Neural cell (in vitro differentiated cells): ENCODE measurements around the gene DDA1. TPM values are rescaled to one million over a fixed set of nuclear protein-coding genes. Genes with fewer than 3 reads are reported as not detected.

ENCODE experiments used
- H2AFZ ChIP-seq: fragments of 200-600, 300-800 bp; sonication (generic), shearing (Covaris generic); 2 replicates; pipeline ENCODE4 v1.6.0; 2014; ENCODE audit warnings: low read depth, mild to moderate bottlenecking, antibody characterized with exemption, low read length, moderate library complexity
- H3F3A ChIP-seq: fragments of 200-600 bp; shearing (Covaris generic); 2 replicates; pipeline ENCODE4 v1.6.1; 2016; ENCODE audit warnings: mild to moderate bottlenecking, moderate library complexity, mixed read lengths, antibody characterized with exemption, low read length; ENCODE audit not compliant: insufficient read depth, poor library complexity, severe bottlenecking
- H3K27ac ChIP-seq: fragments of 200-600, 300-800 bp; sonication (generic), shearing (Covaris generic); 2 replicates; pipeline ENCODE4 v1.5.1; 2014; ENCODE audit warnings: mild to moderate bottlenecking, low read length, moderate library complexity
- H3K27me3 ChIP-seq: fragments of 300-800, 200-600 bp; sonication (generic), shearing (Covaris generic); 2 replicates; pipeline ENCODE4 v1.6.0; 2014; ENCODE audit warnings: mild to moderate bottlenecking, low read depth, low read length, moderate library complexity; ENCODE audit not compliant: insufficient read depth
- H3K36me3 ChIP-seq: fragments of 300-800, 200-600 bp; sonication (generic), shearing (Covaris generic); 2 replicates; pipeline ENCODE4 v1.5.1; 2014; ENCODE audit warnings: mild to moderate bottlenecking, antibody characterized with exemption, low read length, moderate library complexity; ENCODE audit not compliant: insufficient read depth
- H3K4me2 ChIP-seq: fragments of 300-800, 200-600 bp; sonication (generic), shearing (Covaris generic); 2 replicates; pipeline ENCODE4 v1.6.0; 2014; ENCODE audit warnings: mild to moderate bottlenecking, low read length
- H3K4me3 ChIP-seq: fragments of 300-800, 200-600 bp; sonication (generic), shearing (Covaris generic); 2 replicates; pipeline ENCODE4 v1.5.1; 2014; ENCODE audit warnings: mild to moderate bottlenecking, low read length, moderate library complexity
- H3K79me2 ChIP-seq: fragments of 200-600 bp; shearing (Covaris generic); replicated peaks from 2 replicates; pipeline ENCODE4 v1.6.0; 2014; ENCODE audit warnings: mild to moderate bottlenecking, low read length, moderate library complexity; ENCODE audit not compliant: insufficient read depth
- H3K9ac ChIP-seq: fragments of 300-800, 200-600 bp; sonication (generic), shearing (Covaris generic); 2 replicates; pipeline ENCODE4 v1.6.1; 2016; ENCODE audit warnings: mild to moderate bottlenecking, low read length, mixed read lengths
- H3K9me2 ChIP-seq: fragments of 200-600 bp; shearing (Covaris generic); 2 replicates; pipeline ENCODE4 v1.6.1; 2016; ENCODE audit warnings: mild to moderate bottlenecking, low read length, mixed read lengths; ENCODE audit not compliant: insufficient read depth
- H3K9me3 ChIP-seq: fragments of 200-600, 300-800 bp; sonication (generic), shearing (Covaris generic); 2 replicates; pipeline ENCODE4 v1.6.1; 2016; ENCODE audit warnings: mild to moderate bottlenecking, mixed run types, low read length, moderate library complexity, mixed read lengths
- H4K20me1 ChIP-seq: fragments of 200-600 bp; shearing (Covaris generic); 2 replicates; pipeline ENCODE4 v1.6.1; 2016; ENCODE audit warnings: mild to moderate bottlenecking, mixed run types; ENCODE audit not compliant: insufficient read depth
- EP300 ChIP-seq: fragments of 450-650 bp; conservative IDR thresholded peaks from 2 replicates; pipeline ENCODE4 v1.6.1; 2014; ENCODE audit warnings: antibody characterized with exemption, mild to moderate bottlenecking, moderate library complexity; ENCODE audit not compliant: poor library complexity, severe bottlenecking
- EZH2 ChIP-seq: fragments of 200-600, 300-800 bp; shearing (Covaris generic), sonication (generic); IDR thresholded peaks from 2 replicates; pipeline ENCODE4 v1.6.1; 2014; ENCODE audit warnings: antibody characterized with exemption, low read length, borderline replicate concordance, mild to moderate bottlenecking; ENCODE audit not compliant: insufficient read depth, poor library complexity, severe bottlenecking
- MXI1 ChIP-seq: fragments of 450-650 bp; conservative IDR thresholded peaks from 2 replicates; pipeline ENCODE4 v1.6.1; 2014; ENCODE audit warnings: antibody characterized with exemption, mild to moderate bottlenecking; ENCODE audit not compliant: poor library complexity, severe bottlenecking
- POLR2AphosphoS5 ChIP-seq: IDR thresholded peaks from 2 replicates; pipeline ENCODE4 v1.6.1; 2012
- RAD21 ChIP-seq: fragments of 450-650 bp; conservative IDR thresholded peaks from 2 replicates; pipeline ENCODE4 v1.6.1; 2014; ENCODE audit warnings: antibody characterized with exemption, mild to moderate bottlenecking, moderate library complexity
- SMC3 ChIP-seq: fragments of 450-650 bp; conservative IDR thresholded peaks from 2 replicates; pipeline ENCODE4 v1.6.1; 2014; ENCODE audit warnings: antibody characterized with exemption, mild to moderate bottlenecking, moderate library complexity; ENCODE audit not compliant: poor library complexity
- TAF1 ChIP-seq: IDR thresholded peaks from 2 replicates; pipeline ENCODE4 v1.6.1; 2012; ENCODE audit warnings: low read depth
- polyA plus RNA-seq: library from polyadenylated mRNA; depleted of rRNA; stranded (reverse); fragments of >200 nt; gene quantifications from 2 replicates; pipeline ENCODE4 v1.2.3, GENCODE V29; 2014
- TF ChIP-seq, protein P1 (sequence below): fragments of 450-650 bp; IDR thresholded peaks from 2 replicates; pipeline ENCODE4 v1.5.1; 2014; ENCODE audit warnings: antibody characterized with exemption, mild to moderate bottlenecking, moderate library complexity; ENCODE audit not compliant: poor library complexity, severe bottlenecking
- TF ChIP-seq, protein P2 (sequence below): IDR thresholded peaks from 2 replicates; pipeline ENCODE4 v1.6.1; 2012; ENCODE audit warnings: borderline replicate concordance

Gene DDA1
- polyA plus RNA-seq, 1 donor from 2014 or later: 25.4 TPM

DNA sequence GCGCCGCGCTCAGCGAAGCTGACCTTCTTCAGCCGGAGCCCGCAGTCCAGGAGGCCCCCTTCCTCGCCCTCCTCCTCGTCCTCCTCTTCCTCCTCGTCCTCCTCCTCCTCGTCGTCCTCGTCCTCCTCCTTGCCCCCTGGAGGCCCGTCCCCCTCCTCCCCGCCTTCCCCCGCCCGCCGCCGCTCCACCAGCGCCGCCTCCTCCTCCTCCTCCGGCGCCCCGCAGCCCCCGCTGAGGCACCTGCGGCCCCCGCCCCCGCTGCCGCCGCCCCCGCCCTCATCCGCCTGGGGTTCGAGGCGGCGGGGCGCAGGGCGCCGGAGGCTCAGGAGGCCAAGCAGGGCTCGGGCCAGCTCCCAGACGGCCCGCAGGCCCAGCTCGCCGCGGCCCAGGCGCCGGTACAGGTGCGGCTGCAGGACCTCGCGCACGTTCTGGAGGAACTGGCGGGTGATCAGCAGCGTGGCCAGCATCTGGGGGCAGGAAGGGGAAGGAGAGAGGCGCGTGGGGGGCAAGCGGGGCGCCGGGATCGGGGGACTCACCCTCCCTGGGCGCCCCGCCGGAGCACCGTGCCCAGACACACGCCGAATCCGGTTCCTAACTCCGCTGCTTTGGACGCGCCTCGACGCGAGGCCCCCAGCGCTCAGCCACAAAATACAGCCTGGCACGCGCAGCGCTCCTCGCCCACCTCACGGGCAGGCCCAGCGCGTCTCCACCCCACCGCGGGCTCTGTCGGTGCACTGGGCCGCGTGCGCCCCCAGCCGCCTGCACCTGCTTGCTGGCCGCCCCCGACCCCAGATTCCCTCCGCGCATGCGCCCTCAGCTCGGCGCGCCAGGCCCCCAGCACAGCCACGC lies 19.4 kb downstream of the DDA1 start:
- Histone ChIP-seq H3K27ac (no peak overlapping the region), H3K4me2 (no peak overlapping the region), H4K20me1 (no peaks in the 10 kb centered on the region), H3K79me2 (peaks cover 1% of the 10 kb centered on the region), H2AFZ (no peak overlapping the region), H3K4me3 (no peak overlapping the region), H3K27me3 (no peaks in the 10 kb centered on the region), H3K9ac (no peak overlapping the region), H3F3A (no peaks in the 10 kb centered on the region), H3K36me3 (no peaks in the 10 kb centered on the region), H3K9me3 (no peaks in the 10 kb centered on the region), H3K9me2 (no peaks in the 10 kb centered on the region)
- no peak for TF ChIP-seq RAD21
- TF ChIP-seq, protein P1, sequence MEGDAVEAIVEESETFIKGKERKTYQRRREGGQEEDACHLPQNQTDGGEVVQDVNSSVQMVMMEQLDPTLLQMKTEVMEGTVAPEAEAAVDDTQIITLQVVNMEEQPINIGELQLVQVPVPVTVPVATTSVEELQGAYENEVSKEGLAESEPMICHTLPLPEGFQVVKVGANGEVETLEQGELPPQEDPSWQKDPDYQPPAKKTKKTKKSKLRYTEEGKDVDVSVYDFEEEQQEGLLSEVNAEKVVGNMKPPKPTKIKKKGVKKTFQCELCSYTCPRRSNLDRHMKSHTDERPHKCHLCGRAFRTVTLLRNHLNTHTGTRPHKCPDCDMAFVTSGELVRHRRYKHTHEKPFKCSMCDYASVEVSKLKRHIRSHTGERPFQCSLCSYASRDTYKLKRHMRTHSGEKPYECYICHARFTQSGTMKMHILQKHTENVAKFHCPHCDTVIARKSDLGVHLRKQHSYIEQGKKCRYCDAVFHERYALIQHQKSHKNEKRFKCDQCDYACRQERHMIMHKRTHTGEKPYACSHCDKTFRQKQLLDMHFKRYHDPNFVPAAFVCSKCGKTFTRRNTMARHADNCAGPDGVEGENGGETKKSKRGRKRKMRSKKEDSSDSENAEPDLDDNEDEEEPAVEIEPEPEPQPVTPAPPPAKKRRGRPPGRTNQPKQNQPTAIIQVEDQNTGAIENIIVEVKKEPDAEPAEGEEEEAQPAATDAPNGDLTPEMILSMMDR: no peak
- no peak for TF ChIP-seq POLR2AphosphoS5
- TF ChIP-seq SMC3: no peak
- TF ChIP-seq, protein P2, sequence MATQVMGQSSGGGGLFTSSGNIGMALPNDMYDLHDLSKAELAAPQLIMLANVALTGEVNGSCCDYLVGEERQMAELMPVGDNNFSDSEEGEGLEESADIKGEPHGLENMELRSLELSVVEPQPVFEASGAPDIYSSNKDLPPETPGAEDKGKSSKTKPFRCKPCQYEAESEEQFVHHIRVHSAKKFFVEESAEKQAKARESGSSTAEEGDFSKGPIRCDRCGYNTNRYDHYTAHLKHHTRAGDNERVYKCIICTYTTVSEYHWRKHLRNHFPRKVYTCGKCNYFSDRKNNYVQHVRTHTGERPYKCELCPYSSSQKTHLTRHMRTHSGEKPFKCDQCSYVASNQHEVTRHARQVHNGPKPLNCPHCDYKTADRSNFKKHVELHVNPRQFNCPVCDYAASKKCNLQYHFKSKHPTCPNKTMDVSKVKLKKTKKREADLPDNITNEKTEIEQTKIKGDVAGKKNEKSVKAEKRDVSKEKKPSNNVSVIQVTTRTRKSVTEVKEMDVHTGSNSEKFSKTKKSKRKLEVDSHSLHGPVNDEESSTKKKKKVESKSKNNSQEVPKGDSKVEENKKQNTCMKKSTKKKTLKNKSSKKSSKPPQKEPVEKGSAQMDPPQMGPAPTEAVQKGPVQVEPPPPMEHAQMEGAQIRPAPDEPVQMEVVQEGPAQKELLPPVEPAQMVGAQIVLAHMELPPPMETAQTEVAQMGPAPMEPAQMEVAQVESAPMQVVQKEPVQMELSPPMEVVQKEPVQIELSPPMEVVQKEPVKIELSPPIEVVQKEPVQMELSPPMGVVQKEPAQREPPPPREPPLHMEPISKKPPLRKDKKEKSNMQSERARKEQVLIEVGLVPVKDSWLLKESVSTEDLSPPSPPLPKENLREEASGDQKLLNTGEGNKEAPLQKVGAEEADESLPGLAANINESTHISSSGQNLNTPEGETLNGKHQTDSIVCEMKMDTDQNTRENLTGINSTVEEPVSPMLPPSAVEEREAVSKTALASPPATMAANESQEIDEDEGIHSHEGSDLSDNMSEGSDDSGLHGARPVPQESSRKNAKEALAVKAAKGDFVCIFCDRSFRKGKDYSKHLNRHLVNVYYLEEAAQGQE: no peak
- TF ChIP-seq EZH2: no peak
- TF ChIP-seq EP300: no peak
- TF ChIP-seq TAF1: no peak
- TF ChIP-seq MXI1: no peak

DNA sequence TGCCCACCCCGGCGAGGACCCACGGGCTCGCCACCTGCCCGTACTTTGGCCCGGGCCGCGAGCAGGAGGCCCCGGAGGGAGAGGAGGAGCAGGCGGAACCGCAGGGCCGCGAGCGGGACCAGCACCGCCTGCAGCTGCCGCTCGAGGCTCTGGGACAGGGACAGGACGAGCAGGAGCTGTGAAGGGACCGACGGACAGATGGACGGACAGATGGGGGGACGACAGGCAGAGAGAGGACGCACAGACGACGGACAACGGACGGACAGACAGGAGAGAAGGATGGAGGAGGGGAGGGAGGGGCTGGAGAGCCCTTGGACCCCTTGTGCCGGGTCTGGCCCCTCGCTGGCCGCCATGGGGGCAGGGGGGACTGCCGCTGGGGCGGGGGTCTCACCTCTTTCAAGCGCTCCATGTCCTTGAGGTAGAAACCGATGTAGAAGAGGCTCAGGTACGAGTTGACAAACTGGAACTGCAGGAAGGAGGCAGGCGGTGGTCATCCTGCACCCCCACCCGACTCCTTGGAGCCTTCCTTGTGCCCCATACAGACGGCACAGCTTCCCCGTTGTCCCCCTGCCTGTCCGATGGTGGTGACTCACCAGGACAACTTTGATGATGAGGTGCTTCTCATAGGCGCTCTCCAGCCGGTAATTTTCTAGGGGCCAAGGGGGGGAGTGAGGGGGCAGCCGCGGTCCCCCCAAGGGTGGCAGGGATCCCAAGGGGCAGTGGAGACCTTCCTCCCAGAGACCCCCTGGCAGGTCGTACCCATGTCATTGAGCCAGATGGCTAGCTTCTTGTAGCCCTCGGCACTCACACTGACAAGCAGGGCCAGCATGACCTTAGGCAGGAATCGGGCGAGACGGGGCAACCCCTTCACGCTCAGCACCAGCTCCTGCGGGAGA lies 20.3 kb downstream of the DDA1 start:
- no peaks in the 10 kb centered on the region for H3K9me3 ChIP-seq
- H2AFZ ChIP-seq: no peak overlapping the region
- no peaks in the 10 kb centered on the region for H3K27me3 ChIP-seq
- TF ChIP-seq MXI1 (no peak), EZH2 (no peak), RAD21 (no peak), EP300 (no peak), TAF1 (no peak), POLR2AphosphoS5 (no peak), SMC3 (no peak)
- TF ChIP-seq, protein P2: no peak
- TF ChIP-seq, protein P1: no peak
- no peaks in the 10 kb centered on the region for H3K9me2 ChIP-seq
- H3K36me3 ChIP-seq: no peaks in the 10 kb centered on the region
- H3K9ac ChIP-seq: no peak overlapping the region
- H4K20me1 ChIP-seq: no peaks in the 10 kb centered on the region
- H3K27ac ChIP-seq: no peak overlapping the region
- H3K79me2 ChIP-seq: peaks cover 7% of the 10 kb centered on the region
- no peak overlapping the region for H3K4me3 ChIP-seq
- H3F3A ChIP-seq: no peaks in the 10 kb centered on the region
- H3K4me2 ChIP-seq: no peak overlapping the region
